ENCODE measurements around the gene ZNF488.

Gene ZNF488

GRCh38 chr10:47329855-47330254, 54.2 kb downstream of the ZNF488 start:
- no peak for DNase-seq (ENCODE audit: low read depth)

GRCh38 chr10:47326927-47327330, 57.2 kb downstream of the ZNF488 start:
- no peak for DNase-seq (ENCODE audit: low read depth)

GRCh38 chr10:47326306-47326926, 57.7 kb downstream of the ZNF488 start:
- no peak for DNase-seq (ENCODE audit: low read depth)

GRCh38 chr10:47325303-47326291, 58.5 kb downstream of the ZNF488 start:
- no peak for DNase-seq (ENCODE audit: low read depth)

- no peak for DNase-seq (ENCODE audit: low read depth)
These were observed 60.3 kb downstream of the ZNF488 start for GRCh38 chr10:47323636-47324296.

- DNase-seq (ENCODE audit: low read depth), result no peak
These were observed 61.0 kb downstream of the ZNF488 start for GRCh38 chr10:47323087-47323486.

- DNase-seq (ENCODE audit: low read depth), result no peak
These were observed 61.6 kb downstream of the ZNF488 start, which contains the start of gene GDF2 for GRCh38 chr10:47322300-47323061. TSS of gene GDF2 (plus strand) at chr10:47322454. CDS start at chr10:47322669, 215 bp downstream.

GRCh38 chr10:47321521-47322195, 62.4 kb downstream of the ZNF488 start:
- no peak for DNase-seq (ENCODE audit: low read depth)

GRCh38 chr10:47320812-47321211, 63.3 kb downstream of the ZNF488 start:
- DNase-seq (ENCODE audit: low read depth), result no peak

- DNase-seq (ENCODE audit: low read depth), result no peak
These were observed 64.3 kb downstream of the ZNF488 start for GRCh38 chr10:47319784-47320183.

- no peak for DNase-seq (ENCODE audit: low read depth)
These were observed 65.4 kb downstream of the ZNF488 start for GRCh38 chr10:47318706-47319105.

GRCh38 chr10:47317251-47317650, 66.8 kb downstream of the ZNF488 start:
- DNase-seq (ENCODE audit: low read depth), result no peak

GRCh38 chr10:47316131-47316530, 68.0 kb downstream of the ZNF488 start:
- DNase-seq (ENCODE audit: low read depth), result no peak
